C4-2B (cell line): Measurements from ENCODE around the gene FHOD3.

Experiments used
- CTCF ChIP-seq: fragments of 450-650 bp; conservative IDR thresholded peaks from 2 replicates; pipeline ENCODE4 v1.5.1; 2017; ENCODE audit warnings: mild to moderate bottlenecking
- ZFX ChIP-seq: fragments of 450-650 bp; IDR thresholded peaks from 2 replicates; pipeline ENCODE4 v1.6.1; 2017

DNA sequence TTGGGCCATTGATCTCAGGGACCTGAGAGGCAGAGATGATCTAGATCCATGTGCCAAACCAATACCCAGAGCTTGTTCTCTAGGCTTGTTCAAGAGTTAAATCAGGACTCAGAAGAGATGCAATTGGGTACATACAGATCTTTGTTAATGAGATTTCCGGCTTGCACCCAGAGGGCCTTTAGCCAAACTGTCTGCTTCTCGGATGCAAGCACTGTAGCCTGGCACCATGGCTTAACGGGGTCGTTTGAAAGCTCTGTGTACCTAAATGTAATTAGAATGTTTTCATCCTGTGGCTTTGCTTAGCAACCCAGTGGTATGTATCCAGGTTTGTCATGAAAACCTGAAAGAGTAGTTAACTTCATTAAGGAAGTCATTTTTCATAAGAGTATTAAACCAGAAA lies 437.1 kb downstream of the FHOD3 start:
- no peak for TF ChIP-seq CTCF
- no peak for TF ChIP-seq ZFX
